ENCODE measurements around the gene RAD51B.

Gene RAD51B

DNA sequence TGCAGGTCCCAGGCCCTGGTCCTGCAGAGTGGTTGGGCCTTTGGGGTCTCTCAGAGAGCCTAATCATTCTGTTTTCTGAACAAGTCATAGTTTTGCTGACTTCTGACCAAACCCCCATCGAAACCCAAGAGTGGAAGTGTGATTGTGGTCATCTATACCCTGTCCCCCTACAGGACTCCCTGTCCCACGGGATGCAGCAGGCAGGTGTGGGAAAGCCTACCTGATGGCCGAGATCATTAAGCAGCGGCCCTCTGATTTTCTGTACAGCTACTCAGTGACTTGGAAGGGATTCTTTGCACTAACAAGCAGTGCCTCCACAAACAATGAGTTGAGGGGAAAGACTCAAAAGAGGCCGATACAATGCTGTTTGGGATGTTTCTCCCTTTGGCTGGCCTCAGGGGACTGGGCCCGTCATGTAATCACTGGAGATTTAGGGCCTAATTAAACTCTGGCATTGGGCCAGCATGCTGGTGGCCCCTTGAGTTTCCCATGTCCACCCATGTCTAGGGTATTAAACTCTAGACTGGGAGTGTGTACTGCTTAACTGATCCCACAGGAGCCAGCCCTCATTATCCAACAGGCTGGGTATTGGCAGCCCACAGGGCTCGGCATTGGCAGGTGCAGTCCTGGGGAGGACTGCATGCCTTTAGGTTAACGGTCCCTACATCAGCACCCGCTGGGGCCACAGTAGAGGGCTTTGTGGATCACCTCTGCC lies 780.5 kb downstream of the RAD51B start:
- DNase-seq (ENCODE audit: low read depth in 1 of 2, low spot score in 1 of 2): no peak

- DNase-seq (ENCODE audit: low read depth in 1 of 2, low spot score in 1 of 2): no peak
These were observed 782.9 kb downstream of the RAD51B start for GRCh38 chr14:68602507-68602906.

- no peak for DNase-seq (ENCODE audit: low read depth in 1 of 2, low spot score in 1 of 2)
These were observed 784.2 kb downstream of the RAD51B start for GRCh38 chr14:68603533-68604360.

DNA sequence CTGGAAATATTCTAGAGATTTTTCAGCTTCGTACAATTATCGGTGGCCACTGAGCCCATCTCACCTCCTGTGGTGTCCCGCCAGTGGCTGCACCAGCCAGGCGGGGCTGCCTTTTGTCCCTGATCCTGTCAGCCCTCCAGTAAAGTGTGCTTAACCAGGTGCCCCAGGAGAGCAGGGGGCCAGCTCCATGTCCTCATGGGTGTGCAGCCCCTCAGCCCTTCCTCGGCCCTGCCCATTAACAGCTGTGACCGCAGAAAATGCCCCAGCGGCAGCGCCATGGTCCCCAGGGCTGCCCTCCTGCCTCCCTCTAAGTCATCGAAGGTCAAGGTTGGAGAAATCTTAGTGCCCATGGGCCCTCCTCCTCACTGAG lies 784.8 kb downstream of the RAD51B start:
- DNase-seq (ENCODE audit: low read depth in 1 of 2, low spot score in 1 of 2): no peak

- no peak for DNase-seq (ENCODE audit: low read depth in 1 of 2, low spot score in 1 of 2)
These were observed 785.2 kb downstream of the RAD51B start for GRCh38 chr14:68604822-68605221.

- no peak for DNase-seq (ENCODE audit: low read depth in 1 of 2, low spot score in 1 of 2)
These were observed 786.6 kb downstream of the RAD51B start for GRCh38 chr14:68606176-68606575.

GRCh38 chr14:68606644-68607043 lies 787.1 kb downstream of the RAD51B start:
- DNase-seq (ENCODE audit: low read depth in 1 of 2, low spot score in 1 of 2): no peak

GRCh38 chr14:68607081-68607866 lies 787.7 kb downstream of the RAD51B start:
- DNase-seq (ENCODE audit: low read depth in 1 of 2, low spot score in 1 of 2): no peak

- DNase-seq (ENCODE audit: low read depth in 1 of 2, low spot score in 1 of 2): no peak
These were observed 788.4 kb downstream of the RAD51B start for GRCh38 chr14:68607867-68608573.

- no peak for DNase-seq (ENCODE audit: low read depth in 1 of 2, low spot score in 1 of 2)
These were observed 789.0 kb downstream of the RAD51B start for GRCh38 chr14:68608574-68608962.

- DNase-seq (ENCODE audit: low read depth in 1 of 2, low spot score in 1 of 2): no peak
These were observed 789.4 kb downstream of the RAD51B start for GRCh38 chr14:68609012-68609411.

GRCh38 chr14:68610251-68610793 lies 790.7 kb downstream of the RAD51B start:
- no peak for DNase-seq (ENCODE audit: low read depth in 1 of 2, low spot score in 1 of 2)

GRCh38 chr14:68611599-68611998 lies 792.0 kb downstream of the RAD51B start:
- no peak for DNase-seq (ENCODE audit: low read depth in 1 of 2, low spot score in 1 of 2)

DNA sequence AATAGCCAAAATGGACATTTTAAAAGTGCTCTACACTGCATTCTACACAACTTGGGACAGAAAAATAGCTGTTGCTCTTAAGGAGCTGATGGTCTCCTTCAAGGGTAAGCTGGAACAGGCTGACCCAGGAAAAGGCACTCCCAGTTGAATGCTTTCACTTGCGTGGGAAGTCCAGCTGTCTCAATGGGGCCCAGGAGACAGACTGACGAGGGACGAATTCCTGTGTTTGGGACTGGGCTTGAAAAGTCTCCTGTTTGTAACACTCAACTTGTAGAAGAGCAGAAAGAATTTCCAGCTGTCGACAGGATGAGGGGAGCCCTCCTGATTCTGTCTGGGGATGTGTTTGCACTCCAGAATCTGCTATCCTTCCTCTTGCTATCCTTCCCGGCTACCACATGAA lies 792.5 kb downstream of the RAD51B start:
- no peak for DNase-seq (ENCODE audit: low read depth in 1 of 2, low spot score in 1 of 2)

GRCh38 chr14:68616221-68616902 lies 796.8 kb downstream of the RAD51B start:
- DNase-seq (ENCODE audit: low read depth in 1 of 2, low spot score in 1 of 2): no peak

- DNase-seq (ENCODE audit: low read depth in 1 of 2, low spot score in 1 of 2): no peak
These were observed 800.4 kb downstream of the RAD51B start for GRCh38 chr14:68619790-68620574.

- DNase-seq (ENCODE audit: low read depth in 1 of 2, low spot score in 1 of 2): no peak
These were observed 802.1 kb downstream of the RAD51B start for GRCh38 chr14:68621400-68622365.

GRCh38 chr14:68622856-68623255 lies 803.3 kb downstream of the RAD51B start:
- no peak for DNase-seq (ENCODE audit: low read depth in 1 of 2, low spot score in 1 of 2)
